T-helper 9 cell (primary cell): ENCODE results near the gene PCDHA2.
"Not testable (repeated sequence)": the region's sequence is repeated elsewhere in the genome, so short reads cannot be mapped to it uniquely, and the experiment has no call there.

Experiments used
- DNase-seq: peaks from one replicate; pipeline ENCODE4 v3.0.0-alpha.2; 2020

PCDHA2 gene

DNA sequence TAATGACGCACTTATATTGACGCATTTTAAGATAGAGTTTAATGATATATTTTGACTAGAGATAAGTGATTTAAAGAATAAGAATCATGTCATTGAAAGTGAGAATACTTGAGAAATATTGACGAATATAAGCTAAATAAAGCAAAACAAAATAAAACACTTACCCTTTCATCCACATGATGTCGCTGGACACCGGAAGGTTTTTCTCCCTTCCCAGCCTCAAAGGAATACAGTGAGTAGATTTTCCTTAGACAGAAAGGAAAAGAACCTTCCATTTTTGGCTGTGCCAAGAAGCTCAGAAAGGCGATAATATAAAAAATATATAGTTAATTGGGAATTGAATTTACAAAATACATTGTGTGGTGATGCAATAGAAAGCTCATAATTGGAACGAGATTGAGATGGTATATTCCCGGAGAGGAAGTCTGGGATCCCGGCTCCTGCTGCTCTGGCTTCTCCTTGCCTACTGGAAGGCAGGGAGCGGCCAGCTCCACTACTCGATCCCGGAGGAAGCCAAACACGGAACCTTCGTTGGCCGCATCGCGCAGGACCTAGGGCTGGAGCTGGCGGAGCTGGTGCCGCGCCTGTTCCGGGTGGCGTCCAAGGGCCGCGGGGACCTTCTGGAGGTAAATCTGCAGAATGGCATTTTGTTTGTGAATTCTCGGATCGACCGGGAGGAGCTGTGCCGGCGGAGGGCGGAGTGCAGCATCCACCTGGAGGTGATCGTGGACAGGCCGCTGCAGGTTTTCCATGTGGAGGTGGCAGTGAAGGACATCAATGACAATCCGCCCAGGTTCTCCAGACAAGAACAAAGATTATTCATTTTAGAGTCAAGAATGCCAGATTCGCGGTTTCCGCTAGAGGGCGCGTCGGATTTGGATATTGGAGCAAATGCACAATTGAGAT lies 27.0 kb downstream of the PCDHA2 start, which contains the start of gene PCDHA5:
Gene PCDHA5, plus strand, starts transcription at position 239 of the 906 bp plus-strand sequence.
- no peak for DNase-seq

DNA sequence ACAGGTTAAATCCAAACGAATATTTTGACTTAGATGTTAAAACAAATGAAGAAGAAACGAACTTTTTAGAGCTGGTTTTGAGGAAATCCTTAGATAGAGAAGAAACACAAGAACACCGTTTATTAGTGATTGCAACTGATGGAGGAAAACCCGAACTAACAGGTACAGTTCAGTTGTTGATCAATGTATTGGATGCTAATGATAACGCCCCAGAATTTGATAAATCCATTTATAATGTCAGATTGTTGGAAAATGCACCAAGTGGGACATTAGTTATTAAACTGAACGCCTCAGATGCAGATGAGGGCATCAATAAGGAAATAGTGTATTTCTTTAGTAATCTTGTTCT lies 27.6 kb downstream of the PCDHA2 start:
- DNase-seq, result no peak

DNA sequence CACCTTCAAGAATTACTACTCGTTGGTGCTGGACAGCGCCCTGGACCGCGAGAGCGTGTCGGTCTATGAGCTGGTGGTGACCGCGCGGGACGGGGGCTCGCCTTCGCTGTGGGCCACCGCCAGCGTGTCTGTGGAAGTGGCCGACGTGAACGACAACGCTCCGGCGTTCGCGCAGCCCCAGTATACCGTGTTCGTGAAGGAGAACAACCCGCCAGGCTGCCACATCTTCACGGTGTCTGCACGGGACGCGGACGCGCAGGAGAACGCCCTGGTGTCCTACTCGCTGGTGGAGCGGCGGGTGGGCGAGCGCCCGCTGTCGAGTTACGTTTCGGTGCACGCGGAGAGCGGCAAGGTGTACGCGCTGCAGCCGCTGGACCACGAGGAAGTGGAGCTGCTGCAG lies 28.3 kb downstream of the PCDHA2 start:
- not testable (repeated sequence) for DNase-seq

DNA sequence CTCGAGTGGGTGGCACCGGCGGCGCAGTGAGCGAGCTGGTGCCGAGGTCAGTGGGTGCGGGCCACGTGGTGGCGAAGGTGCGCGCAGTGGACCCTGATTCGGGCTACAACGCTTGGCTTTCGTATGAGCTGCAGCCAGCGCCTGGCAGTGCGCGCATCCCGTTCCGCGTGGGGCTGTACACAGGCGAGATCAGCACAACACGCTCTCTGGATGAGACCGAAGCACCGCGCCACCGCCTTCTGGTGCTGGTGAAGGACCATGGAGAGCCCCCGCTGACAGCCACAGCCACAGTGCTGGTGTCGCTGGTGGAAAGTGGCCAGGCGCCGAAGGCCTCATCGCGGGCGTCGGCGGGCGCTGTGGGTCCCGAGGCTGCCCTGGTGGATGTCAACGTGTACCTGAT lies 28.8 kb downstream of the PCDHA2 start:
- DNase-seq, result no peak

DNA sequence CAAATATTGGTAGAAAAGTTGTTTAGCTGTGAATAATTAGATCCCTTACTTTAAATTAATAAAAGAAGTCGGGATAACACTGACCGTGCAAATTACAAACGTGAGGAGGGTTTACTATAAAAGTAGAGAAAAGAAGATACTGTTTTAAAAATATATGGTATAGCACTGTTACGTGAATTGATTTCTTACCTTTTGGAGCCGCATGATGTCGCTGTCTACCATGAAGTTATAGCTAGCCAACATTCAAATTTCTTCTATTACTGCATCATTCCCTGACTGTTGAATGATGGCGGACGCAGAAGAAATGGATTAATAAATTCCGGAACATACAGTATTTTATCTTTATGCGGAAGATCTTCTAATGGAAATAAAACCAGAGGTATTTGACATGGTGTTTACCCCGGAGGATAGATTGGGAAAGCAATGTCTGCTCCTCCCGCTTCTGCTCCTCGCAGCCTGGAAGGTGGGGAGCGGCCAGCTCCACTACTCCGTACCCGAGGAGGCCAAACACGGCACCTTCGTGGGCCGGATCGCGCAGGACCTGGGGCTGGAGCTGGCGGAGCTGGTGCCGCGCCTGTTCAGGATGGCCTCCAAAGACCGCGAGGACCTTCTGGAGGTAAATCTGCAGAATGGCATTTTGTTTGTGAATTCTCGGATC lies 33.2 kb downstream of the PCDHA2 start, which contains the start of gene PCDHA6:
Gene PCDHA6, plus strand, starts transcription at position 257 of the 658 bp plus-strand sequence. Its CDS starts 132 bp downstream, at position 389.
- no peak for DNase-seq

DNA sequence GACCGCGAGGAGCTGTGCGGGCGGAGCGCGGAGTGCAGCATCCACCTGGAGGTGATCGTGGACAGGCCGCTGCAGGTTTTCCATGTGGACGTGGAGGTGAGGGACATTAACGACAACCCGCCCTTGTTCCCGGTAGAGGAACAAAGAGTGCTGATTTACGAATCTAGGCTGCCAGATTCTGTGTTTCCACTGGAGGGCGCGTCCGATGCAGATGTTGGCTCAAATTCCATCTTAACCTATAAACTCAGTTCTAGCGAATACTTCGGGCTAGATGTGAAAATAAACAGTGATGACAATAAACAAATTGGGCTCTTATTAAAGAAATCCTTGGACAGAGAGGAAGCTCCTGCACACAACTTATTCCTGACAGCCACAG lies 33.7 kb downstream of the PCDHA2 start:
- DNase-seq, result no peak

DNA sequence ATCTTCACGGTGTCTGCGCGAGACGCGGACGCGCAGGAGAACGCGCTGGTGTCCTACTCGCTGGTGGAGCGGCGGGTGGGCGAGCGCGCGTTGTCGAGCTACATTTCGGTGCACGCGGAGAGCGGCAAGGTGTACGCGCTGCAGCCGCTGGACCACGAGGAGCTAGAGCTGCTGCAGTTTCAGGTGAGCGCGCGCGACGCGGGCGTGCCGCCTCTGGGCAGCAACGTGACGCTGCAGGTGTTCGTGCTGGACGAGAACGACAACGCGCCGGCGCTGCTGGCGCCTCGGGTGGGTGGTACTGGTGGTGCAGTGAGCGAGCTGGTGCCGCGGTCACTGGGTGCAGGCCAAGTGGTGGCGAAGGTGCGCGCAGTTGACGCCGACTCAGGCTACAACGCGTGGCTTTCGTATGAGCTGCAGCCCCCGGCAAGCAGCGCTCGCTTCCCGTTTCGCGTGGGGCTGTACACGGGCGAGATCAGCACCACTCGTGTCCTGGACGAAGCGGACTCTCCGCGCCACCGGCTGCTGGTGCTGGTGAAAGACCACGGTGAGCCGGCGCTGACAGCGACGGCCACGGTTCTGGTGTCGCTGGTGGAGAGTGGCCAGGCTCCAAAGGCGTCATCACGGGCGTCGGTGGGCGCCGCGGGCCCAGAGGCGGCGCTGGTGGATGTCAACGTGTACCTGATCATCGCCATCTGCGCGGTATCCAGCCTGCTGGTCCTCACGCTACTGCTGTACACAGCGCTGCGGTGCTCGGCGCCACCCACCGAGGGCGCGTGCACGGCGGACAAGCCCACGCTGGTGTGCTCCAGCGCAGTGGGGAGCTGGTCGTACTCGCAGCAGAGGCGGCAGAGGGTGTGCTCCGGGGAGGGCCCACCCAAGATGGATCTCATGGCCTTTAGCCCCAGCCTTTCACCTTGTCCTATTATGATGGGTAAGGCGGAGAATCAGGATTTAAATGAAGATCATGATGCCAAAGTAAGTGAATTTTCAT lies 35.2 kb downstream of the PCDHA2 start:
- DNase-seq, result not testable (repeated sequence)

DNA sequence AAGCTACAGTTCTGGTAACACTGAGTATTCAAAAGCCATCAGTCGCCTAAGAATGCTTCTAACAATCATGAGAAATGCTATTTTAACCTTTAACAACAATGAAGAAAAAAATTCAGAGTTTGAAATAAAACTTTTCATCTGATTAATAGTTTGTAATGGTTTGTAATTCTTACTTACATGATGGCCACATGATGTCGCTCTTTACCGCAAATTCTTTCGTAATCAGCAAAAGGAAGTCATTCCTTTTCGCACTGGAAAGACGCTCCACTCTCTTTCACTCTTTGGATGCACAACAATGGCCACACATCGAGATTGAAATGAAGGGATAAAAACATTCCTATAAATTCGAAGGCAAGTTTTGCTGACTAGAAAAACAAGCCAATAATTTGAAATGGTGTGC lies 39.3 kb downstream of the PCDHA2 start, which contains the start of gene PCDHA7:
Gene PCDHA7, plus strand, starts transcription at position 277 of the 400 bp plus-strand sequence. Its CDS starts 115 bp downstream, at position 392.
- no peak for DNase-seq

DNA sequence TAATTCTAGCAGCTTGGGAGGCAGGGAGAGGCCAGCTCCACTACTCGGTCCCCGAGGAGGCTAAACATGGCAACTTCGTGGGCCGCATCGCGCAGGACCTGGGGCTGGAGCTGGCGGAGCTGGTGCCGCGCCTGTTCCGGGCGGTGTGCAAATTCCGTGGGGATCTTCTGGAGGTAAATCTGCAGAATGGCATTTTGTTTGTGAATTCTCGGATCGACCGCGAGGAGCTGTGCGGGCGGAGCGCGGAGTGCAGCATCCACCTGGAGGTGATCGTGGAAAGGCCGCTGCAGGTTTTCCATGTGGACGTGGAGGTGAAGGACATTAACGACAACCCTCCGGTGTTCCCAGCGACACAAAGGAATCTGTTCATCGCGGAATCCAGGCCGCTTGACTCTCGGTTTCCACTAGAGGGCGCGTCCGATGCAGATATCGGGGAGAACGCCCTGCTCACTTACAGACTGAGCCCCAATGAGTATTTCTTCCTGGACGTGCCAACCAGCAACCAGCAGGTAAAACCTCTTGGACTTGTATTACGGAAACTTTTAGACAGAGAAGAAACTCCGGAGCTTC lies 39.9 kb downstream of the PCDHA2 start:
- DNase-seq, result not testable (repeated sequence)

DNA sequence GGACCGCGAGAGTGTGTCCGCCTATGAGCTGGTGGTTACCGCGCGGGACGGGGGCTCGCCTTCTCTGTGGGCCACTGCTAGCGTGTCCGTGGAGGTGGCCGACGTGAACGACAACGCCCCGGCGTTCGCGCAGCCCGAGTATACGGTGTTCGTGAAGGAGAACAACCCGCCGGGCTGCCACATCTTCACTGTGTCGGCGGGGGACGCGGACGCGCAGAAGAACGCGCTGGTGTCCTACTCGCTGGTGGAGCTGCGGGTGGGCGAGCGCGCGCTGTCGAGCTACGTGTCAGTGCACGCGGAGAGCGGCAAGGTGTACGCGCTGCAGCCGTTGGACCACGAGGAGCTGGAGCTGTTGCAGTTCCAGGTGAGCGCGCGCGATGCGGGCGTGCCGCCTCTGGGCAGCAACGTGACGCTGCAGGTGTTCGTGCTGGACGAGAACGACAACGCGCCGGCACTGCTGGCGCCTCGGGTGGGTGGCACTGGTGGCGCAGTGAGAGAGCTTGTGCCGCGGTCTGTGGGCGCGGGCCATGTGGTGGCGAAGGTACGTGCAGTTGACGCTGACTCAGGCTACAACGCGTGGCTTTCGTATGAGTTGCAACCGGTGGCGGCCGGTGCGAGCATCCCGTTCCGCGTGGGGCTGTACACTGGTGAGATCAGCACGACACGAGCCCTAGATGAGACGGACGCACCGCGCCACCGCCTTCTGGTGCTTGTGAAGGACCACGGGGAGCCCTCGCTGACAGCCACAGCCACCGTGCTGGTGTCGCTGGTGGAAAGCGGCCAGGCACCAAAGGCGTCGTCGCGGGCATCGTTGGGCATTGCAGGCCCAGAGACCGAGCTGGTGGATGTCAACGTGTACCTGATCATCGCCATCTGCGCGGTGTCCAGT lies 41.2 kb downstream of the PCDHA2 start:
- DNase-seq, result no peak

DNA sequence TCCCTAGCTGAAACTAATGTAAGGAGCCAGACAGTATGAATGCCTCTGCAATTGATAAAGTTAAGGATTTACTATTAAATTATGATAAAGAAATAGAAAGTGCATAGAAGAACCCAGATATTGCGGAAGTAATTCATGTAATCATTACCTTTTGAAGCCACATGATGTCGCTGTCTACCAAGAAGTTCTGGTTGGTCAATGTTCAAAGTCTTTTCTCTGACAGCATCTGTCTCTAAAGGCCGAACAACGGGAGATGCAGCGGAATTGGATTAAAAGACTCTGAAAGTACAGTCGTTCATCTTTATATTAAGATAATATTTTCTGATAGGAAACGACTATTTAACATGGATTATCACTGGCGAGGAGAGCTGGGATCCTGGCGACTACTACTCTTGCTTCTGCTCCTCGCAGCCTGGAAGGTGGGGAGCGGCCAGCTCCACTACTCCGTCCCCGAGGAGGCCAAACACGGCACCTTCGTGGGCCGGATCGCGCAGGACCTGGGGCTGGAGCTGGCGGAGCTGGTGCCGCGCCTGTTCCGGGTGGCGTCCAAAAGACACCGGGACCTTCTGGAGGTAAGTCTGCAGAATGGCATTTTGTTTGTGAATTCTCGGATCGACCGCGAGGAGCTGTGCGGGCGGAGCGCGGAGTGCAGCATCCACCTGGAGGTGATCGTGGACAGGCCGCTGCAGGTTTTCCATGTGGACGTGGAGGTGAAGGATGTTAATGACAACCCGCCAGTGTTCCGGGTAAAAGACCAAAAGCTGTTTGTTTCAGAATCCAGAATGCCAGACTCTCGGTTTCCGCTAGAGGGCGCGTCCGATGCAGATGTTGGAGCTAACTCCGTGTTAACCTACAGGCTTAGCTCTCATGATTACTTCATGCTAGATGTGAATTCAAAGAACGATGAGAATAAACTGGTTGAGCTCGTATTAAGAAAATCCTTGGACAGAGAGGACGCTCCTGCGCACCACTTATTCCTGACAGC lies 46.6 kb downstream of the PCDHA2 start, which contains the start of gene PCDHA8:
Gene PCDHA8, plus strand, starts transcription at position 210 of the 985 bp plus-strand sequence. Its CDS starts 135 bp downstream, at position 345.
- no peak for DNase-seq

DNA sequence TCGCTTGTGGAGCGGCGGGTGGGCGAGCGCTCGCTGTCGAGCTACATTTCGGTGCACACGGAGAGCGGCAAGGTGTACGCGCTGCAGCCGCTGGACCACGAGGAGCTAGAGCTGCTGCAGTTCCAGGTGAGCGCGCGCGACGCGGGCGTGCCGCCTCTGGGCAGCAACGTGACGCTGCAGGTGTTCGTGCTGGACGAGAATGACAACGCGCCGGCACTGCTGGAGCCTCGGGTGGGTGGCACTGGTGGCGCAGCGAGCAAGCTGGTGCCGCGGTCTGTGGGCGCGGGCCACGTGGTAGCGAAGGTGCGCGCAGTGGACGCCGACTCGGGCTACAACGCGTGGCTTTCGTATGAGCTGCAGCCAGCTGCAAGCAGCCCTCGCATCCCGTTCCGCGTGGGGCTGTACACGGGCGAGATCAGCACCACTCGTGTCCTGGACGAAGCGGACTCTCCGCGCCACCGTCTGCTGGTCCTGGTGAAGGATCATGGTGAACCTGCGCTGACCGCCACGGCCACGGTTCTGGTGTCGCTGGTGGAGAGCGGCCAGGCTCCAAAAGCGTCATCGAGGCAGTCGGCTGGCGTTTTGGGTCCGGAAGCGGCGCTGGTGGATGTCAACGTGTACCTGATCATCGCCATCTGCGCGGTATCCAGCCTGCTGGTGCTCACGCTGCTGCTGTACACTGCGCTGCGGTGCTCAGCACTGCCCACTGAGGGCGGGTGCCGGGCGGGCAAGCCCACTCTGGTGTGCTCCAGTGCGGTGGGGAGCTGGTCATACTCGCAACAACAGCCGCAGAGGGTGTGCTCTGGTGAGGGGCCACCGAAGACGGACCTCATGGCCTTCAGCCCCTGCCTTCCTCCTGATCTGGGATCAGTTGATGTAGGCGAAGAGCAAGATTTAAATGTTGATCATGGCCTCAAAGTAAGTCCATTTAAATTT lies 48.4 kb downstream of the PCDHA2 start:
- no peak for DNase-seq
